HG03103 (cell line): ENCODE measurements around the gene KHK.
"Not testable (repeated sequence)": the region's sequence is repeated elsewhere in the genome, so short reads cannot be mapped to it uniquely, and the experiment has no call there.

Source experiments
- ATAC-seq: cut with Tn5 transposase; IDR thresholded peaks from one replicate; pipeline ENCODE4 v1.9.1; 2021; ENCODE audit warnings: low read depth; ENCODE audit not compliant: unreplicated experiment

KHK gene

GRCh38 chr2:27095745-27096651 is 9.4 kb downstream of the KHK start:
- ATAC-seq, result no peak

GRCh38 chr2:27096748-27097297 is 10.3 kb downstream of the KHK start:
- ATAC-seq, result no peak

GRCh38 chr2:27097341-27097740 is 10.8 kb downstream of the KHK start:
- ATAC-seq, result no peak

- no peak for ATAC-seq
These were observed 12.9 kb downstream of the KHK start for GRCh38 chr2:27099334-27099955.

GRCh38 chr2:27100036-27100435 is 13.5 kb downstream of the KHK start:
- ATAC-seq, result no peak

- no peak for ATAC-seq
These were observed 15.8 kb downstream of the KHK start for GRCh38 chr2:27102329-27102728.

GRCh38 chr2:27105981-27106380 is 19.4 kb downstream of the KHK start:
- no peak for ATAC-seq

GRCh38 chr2:27108221-27108620 is 21.6 kb downstream of the KHK start:
- ATAC-seq, result no peak

GRCh38 chr2:27109083-27109482 is 22.5 kb downstream of the KHK start:
- no peak for ATAC-seq

GRCh38 chr2:27110603-27111352 is 24.2 kb downstream of the KHK start:
- ATAC-seq, result not testable (repeated sequence)

GRCh38 chr2:27111392-27112078 is 25.0 kb downstream of the KHK start:
- ATAC-seq, result not testable (repeated sequence)

GRCh38 chr2:27115519-27115918 is 28.9 kb downstream of the KHK start:
- ATAC-seq, result no peak

GRCh38 chr2:27117995-27118524 is 31.5 kb downstream of the KHK start:
- no peak for ATAC-seq

- ATAC-seq, result no peak
These were observed 32.2 kb downstream of the KHK start, which contains the start of gene CGREF1 for GRCh38 chr2:27118525-27119329. Gene CGREF1, minus strand, starts transcription at chr2:27119128. Its CDS starts 14,762 bp downstream, at chr2:27104366.

GRCh38 chr2:27119330-27119670 is 32.7 kb downstream of the KHK start:
- not testable (repeated sequence) for ATAC-seq

GRCh38 chr2:27121906-27122305 is 35.3 kb downstream of the KHK start:
- ATAC-seq, result no peak

GRCh38 chr2:27122791-27123190 is 36.2 kb downstream of the KHK start:
- ATAC-seq, result no peak

- ATAC-seq, result no peak
These were observed 37.0 kb downstream of the KHK start, which contains the start of gene ABHD1 for GRCh38 chr2:27123302-27124150. Gene ABHD1, plus strand, starts transcription at chr2:27123815. Its CDS starts 134 bp downstream, at chr2:27123949.
